Purkinje cell (primary cell): ENCODE measurements around the gene CPB1. TPM values are rescaled to one million over a fixed set of nuclear protein-coding genes. Genes with fewer than 3 reads are reported as not detected.

Experiments
- polyA plus RNA-seq: library from polyadenylated mRNA; unstranded; fragments of >200 nt; fragmentation: Nextera tagmentation; gene quantifications from 2 replicates; pipeline ENCODE4 v1.2.1, GENCODE V29; 2014

The CPB1 gene
- polyA plus RNA-seq: 3.0 TPM in 1 of 2 replicates, not detected in the other

DNA sequence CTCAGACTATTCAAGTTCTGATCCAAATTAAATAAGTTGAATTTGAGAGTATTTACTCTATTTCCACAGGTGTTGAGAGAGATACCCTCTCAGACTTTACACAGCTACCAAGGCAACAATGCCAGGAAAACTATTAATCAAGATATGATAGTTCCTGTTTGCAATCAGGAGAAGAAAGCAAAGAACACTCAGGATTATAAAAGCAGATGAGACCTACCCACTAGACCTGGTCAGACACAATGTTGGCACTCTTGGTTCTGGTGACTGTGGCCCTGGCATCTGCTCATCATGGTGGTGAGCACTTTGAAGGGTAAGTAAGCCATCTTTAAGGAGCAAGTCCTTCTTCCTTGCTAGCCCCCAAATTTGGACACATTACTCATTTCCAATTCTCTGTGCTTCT, at the start of gene CPB1:
CPB1 (plus strand) TSS at position 227 of the 400 bp plus-strand sequence; CDS start at position 240, 13 bp downstream.

DNA sequence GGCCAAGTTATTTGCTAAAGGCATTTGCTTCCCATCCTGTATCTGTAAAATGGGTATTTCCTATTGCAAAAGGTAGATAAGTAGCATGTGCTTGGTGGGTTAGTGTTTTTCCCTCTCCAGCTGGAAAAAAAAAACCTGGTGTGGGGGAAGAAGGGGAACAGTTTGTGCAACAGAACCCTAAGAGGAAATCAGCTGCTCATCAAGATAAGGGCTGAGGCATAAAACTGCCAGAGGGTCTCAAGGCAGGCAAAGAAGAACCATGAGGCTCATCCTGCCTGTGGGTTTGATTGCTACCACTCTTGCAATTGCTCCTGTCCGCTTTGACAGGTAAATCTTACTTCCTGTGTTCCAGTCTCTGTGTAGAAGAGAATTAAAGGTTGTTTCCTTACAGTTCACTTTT, 37.4 kb downstream of the CPB1 start, which contains the start of gene CPA3:
CPA3 (plus strand) TSS at position 248 of the 400 bp plus-strand sequence; CDS start at position 260, 12 bp downstream.

Other genes with a start within 250 kb of the CPB1 start
- 2.9 and 6.6 TPM in 2 replicates for gene AGTR1, start 129.9 kb upstream of the CPB1 start, polyA plus RNA-seq
- not detected in 2 replicates for gene CPA3, start 37.5 kb downstream of the CPB1 start, polyA plus RNA-seq
- gene GYG1, start 163.7 kb downstream of the CPB1 start, polyA plus RNA-seq: 92.8 and 95.4 TPM in 2 replicates